Thyroid gland (tissue), 4 donors: ENCODE results near the gene CFAP251. TPM values are rescaled to one million over a fixed set of nuclear protein-coding genes. Genes with fewer than 3 reads are reported as not detected.
"Not testable (repeated sequence)": the region's sequence is repeated elsewhere in the genome, so short reads cannot be mapped to it uniquely, and the experiment has no call there.

Experiments
- DNase-seq, 2 donors: peaks; one replicate each; pipeline ENCODE4 v3.0.0-alpha.2; 2019
- H3K27ac ChIP-seq, 3 donors: fragments of 200-600 bp; sonication (generic); 1 replicate in 2 of 3; 2 replicates in 1 of 3; pipeline ENCODE4 v1.5.1; 2016 to 2019; ENCODE audit warnings: mild to moderate bottlenecking in 1 of 3, moderate library complexity in 1 of 3
- H3K27me3 ChIP-seq: fragments of 200-600 bp; sonication (generic); one replicate; pipeline ENCODE4 v1.5.1; 2019
- H3K36me3 ChIP-seq, 2 donors: fragments of 200-600 bp; sonication (generic); one replicate each; pipeline ENCODE4 v1.5.1; 2016 to 2019
- H3K4me1 ChIP-seq, 2 donors: fragments of 200-600 bp; sonication (generic); one replicate each; pipeline ENCODE4 v1.5.1; 2017 to 2019
- H3K4me3 ChIP-seq, 3 donors: fragments of 200-600 bp; sonication (generic); replicated peaks in 1 of 3; 1 replicate in 2 of 3; 2 replicates in 1 of 3; pipeline ENCODE4 v1.5.1; 2016; ENCODE audit warnings: mild to moderate bottlenecking in 1 of 3
- H3K9me3 ChIP-seq: fragments of 200-600 bp; sonication (generic); one replicate; pipeline ENCODE4 v1.5.1; 2017
- POLR2A ChIP-seq, 2 donors: fragments of 450-650 bp; IDR thresholded peaks; one replicate each; pipeline ENCODE4 v1.6.1; 2017; ENCODE audit warnings: antibody characterized with exemption in 2 of 2, mild to moderate bottlenecking in 2 of 2, moderate library complexity in 1 of 2
- WGBS, 2 donors: methylation state at CpG; one replicate each; pipeline ENCODE4 v1.1.5; 2017; 5-methylcytosine and 5-hydroxymethylcytosine counted together
- intact Hi-C: fragments of 100-400 bp; cut with DNase I; formaldehyde crosslinking; loops from one replicate; pipeline ENCODE4 v1.15.1; 2023
- total RNA-seq, 4 donors: library from RNA; depleted of rRNA; stranded (reverse); fragments of >200 nt; gene quantifications; one replicate each; pipeline ENCODE4 v1.2.3, GENCODE V29; 2016
- TF ChIP-seq, protein P1 (sequence below), 6 experiments: fragments of 200-600 bp in 3 of 6; fragments of 450-650 bp in 3 of 6; sonication (generic) in 3 of 6; IDR thresholded peaks; one replicate each; pipeline ENCODE4 v1.5.1; 2016 to 2019; ENCODE audit warnings: antibody characterized with exemption in 6 of 6, mild to moderate bottlenecking in 2 of 6, inconsistent platforms in 1 of 6, moderate library complexity in 1 of 6

Gene CFAP251
- total RNA-seq, 4 donors from 2014 or later: 17.7 to 27.0 (median 23.7) TPM

DNA sequence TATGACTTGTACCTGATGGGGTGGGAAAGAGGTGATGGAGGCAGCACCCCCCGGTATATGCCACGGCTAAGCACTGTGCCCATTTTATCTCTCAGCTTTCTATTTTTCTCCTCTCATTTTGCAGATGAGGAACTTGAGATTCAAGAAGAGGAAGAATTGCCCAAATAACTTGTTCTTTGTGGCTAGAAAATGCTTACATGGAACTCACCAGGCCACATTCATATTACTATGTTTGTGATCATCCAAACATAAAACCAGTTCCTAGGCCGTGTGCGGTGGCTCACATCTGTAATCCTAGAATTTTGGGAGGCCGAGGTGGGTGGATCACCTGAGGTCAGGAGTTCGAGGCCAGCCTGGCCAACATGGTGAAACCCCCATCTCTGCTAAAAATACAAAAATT lies 44.3 kb upstream of the CFAP251 start:
- 89 to 93% methylated on average over 6 of the region's 6 CpGs for WGBS, 2 donors
- no peak overlapping the region for H3K27ac ChIP-seq
- H3K27me3 ChIP-seq: no peaks in the 10 kb centered on the region
- TF ChIP-seq, protein P1, sequence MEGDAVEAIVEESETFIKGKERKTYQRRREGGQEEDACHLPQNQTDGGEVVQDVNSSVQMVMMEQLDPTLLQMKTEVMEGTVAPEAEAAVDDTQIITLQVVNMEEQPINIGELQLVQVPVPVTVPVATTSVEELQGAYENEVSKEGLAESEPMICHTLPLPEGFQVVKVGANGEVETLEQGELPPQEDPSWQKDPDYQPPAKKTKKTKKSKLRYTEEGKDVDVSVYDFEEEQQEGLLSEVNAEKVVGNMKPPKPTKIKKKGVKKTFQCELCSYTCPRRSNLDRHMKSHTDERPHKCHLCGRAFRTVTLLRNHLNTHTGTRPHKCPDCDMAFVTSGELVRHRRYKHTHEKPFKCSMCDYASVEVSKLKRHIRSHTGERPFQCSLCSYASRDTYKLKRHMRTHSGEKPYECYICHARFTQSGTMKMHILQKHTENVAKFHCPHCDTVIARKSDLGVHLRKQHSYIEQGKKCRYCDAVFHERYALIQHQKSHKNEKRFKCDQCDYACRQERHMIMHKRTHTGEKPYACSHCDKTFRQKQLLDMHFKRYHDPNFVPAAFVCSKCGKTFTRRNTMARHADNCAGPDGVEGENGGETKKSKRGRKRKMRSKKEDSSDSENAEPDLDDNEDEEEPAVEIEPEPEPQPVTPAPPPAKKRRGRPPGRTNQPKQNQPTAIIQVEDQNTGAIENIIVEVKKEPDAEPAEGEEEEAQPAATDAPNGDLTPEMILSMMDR (IDR thresholded peaks at IDR 0.05): no peak
- no peak for TF ChIP-seq POLR2A (IDR thresholded peaks at IDR 0.05)
- H3K36me3 ChIP-seq: no peaks in the 10 kb centered on the region
- H3K4me1 ChIP-seq: no peaks in the 10 kb centered on the region
- no peaks in the 10 kb centered on the region for H3K9me3 ChIP-seq
- no peak for DNase-seq
- intact Hi-C loops: no loop called here
- H3K4me3 ChIP-seq: no peak overlapping the region

DNA sequence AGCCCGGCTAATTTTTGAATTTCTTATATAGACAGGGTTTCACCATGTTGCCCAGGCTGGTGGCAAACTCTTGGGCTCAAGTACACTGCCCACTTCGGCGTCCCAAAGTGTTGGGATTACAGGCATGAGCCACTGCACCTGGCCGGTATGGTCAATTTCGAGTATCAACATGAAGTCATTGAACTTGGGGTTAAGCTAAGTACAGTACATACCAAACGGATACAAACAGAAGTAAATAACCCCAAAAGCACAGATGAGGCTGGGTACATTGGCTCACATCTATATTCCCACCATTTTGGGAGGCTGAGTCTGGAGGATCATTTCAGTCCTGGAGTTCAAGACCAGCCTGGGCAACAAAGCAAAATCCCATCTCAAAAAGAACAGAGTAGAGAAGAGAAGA lies 42.8 kb upstream of the CFAP251 start:
- Histone ChIP-seq H3K36me3 (no peaks in the 10 kb centered on the region), H3K4me1 (no peaks in the 10 kb centered on the region), H3K27me3 (no peaks in the 10 kb centered on the region), H3K4me3 (no peak overlapping the region), H3K27ac (no peak overlapping the region), H3K9me3 (no peaks in the 10 kb centered on the region)
- 85 to 90% methylated on average over 6 of the region's 6 CpGs for WGBS, 2 donors
- TF ChIP-seq POLR2A (IDR thresholded peaks at IDR 0.05): no peak
- TF ChIP-seq, protein P1 (IDR thresholded peaks at IDR 0.05): no peak
- intact Hi-C loops: no loop called here
- DNase-seq: no peak

DNA sequence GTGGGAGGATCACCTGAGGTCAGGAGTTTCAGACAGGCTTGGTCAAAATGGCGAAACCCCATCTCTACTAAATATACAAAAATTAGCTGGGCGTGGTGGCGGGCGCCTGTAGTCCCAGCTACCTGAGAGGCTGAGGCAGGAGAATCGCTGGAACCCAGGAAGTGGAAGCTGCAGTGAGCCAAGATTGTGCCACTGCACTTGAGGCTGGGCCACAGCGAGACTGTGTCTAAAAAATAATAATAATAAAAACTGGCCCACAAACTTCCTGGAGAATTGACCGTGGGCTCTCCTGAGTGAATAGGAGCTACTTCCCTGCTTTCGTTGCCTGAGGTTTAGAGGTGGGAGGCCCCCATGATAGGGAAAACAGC lies 42.3 kb upstream of the CFAP251 start:
- H3K4me1 ChIP-seq, DNase-seq, H3K4me3 ChIP-seq, H3K36me3 ChIP-seq, H3K27ac ChIP-seq, H3K27me3 ChIP-seq, H3K9me3 ChIP-seq, intact Hi-C loops: not testable (repeated sequence)
- 94% methylated on average over 8 of the region's 8 CpGs for WGBS, 2 donors

DNA sequence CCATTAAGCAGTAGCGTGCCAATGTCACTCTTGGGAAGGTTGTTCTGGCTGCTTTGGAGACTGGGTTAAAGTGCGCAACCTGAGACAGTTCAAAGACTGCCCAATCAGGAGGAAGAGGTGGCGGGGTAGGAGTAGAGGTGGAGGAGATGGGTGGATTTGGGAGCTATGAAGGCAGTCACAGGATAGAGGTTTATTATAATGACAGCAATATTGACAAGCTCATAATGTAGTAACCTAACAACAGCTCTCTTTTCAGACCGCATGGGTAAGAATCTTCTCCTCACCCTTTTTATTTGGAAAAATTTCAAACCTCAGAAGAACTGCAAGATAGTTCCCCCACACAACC lies 35.1 kb upstream of the CFAP251 start:
- intact Hi-C loops: no loop called here
- no peaks in the 10 kb centered on the region for H3K36me3 ChIP-seq
- H3K27ac ChIP-seq: no peak overlapping the region
- no peak overlapping the region for H3K4me3 ChIP-seq
- H3K4me1 ChIP-seq: peaks cover 0 to 6% of the 10 kb centered on the region in 2 donors
- no peak for TF ChIP-seq POLR2A (IDR thresholded peaks at IDR 0.05)
- TF ChIP-seq, protein P1 (IDR thresholded peaks at IDR 0.05): no peak
- H3K27me3 ChIP-seq: no peaks in the 10 kb centered on the region
- no peaks in the 10 kb centered on the region for H3K9me3 ChIP-seq
- WGBS, 2 donors: 49 to 55% methylated on average over 4 of the region's 4 CpGs
- no peak for DNase-seq

DNA sequence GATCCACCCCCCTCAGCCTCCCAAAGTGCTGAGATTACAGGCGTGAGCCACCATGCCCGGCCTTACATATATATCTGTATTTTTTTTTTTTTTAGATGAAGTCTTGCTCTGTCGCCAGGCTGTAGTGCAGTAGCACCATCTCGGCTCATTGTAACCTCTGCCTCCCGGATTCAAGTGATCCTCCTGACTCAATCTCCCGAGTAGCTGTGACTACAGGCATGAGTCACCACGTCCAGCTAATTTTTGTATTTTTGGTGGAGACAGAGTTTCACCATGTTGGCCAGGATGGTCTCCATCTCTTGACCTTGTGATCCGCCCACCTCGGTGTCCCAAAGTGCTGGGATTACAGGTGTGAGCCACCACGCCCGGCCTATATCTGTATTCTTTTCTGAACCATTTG lies 33.3 kb upstream of the CFAP251 start:
- H3K4me3 ChIP-seq, intact Hi-C loops, H3K36me3 ChIP-seq, H3K27me3 ChIP-seq, DNase-seq, H3K27ac ChIP-seq, H3K9me3 ChIP-seq: not testable (repeated sequence)
- WGBS, 2 donors: 87 to 89% methylated on average over 11 of the region's 11 CpGs
- H3K4me1 ChIP-seq: peaks cover 11 to 17% of the 10 kb centered on the region in 2 donors

DNA sequence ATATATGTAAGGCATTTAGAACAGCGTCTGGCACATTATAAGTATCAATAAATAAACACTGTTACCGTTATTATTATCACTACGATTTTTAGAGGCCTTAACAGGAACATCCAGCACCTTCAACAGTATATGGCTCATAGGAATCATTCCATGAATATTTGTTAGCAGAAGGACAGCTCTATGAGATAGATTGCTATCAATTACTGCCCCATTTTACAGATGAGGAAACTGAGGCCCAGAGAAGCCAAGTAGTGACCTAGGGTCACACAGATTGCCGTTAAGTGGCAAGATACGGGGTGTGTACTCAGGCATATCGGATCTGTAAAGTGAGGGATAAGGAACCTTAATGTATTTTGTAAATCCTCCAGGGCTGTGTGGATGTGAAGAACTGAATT lies 30.3 kb upstream of the CFAP251 start:
- no peak for DNase-seq
- Histone ChIP-seq H3K4me1 (peaks cover 18 to 21% of the 10 kb centered on the region in 2 donors), H3K36me3 (no peaks in the 10 kb centered on the region), H3K4me3 (peak overlapping the region; percentile 33 to 68 (median 68)), H3K9me3 (no peaks in the 10 kb centered on the region), H3K27me3 (no peaks in the 10 kb centered on the region), H3K27ac (peak overlapping the region in 1 of 3 donors; percentile 88)
- TF ChIP-seq, protein P1 (IDR thresholded peaks at IDR 0.05): no peak
- TF ChIP-seq POLR2A (IDR thresholded peaks at IDR 0.05): no peak
- intact Hi-C loops: no loop called here
- WGBS, 2 donors: 56 to 74% methylated on average over 4 to 6 of the region's 6 CpGs
